ENCODE data around the gene MED15. TPM values are rescaled to one million over a fixed set of nuclear protein-coding genes. Genes with fewer than 3 reads are reported as not detected.

Gene MED15
- polyA plus RNA-seq, 2 of the 4 experiments (the other 2 are of a cell fraction) = 10.7 to 29.7 TPM

DNA sequence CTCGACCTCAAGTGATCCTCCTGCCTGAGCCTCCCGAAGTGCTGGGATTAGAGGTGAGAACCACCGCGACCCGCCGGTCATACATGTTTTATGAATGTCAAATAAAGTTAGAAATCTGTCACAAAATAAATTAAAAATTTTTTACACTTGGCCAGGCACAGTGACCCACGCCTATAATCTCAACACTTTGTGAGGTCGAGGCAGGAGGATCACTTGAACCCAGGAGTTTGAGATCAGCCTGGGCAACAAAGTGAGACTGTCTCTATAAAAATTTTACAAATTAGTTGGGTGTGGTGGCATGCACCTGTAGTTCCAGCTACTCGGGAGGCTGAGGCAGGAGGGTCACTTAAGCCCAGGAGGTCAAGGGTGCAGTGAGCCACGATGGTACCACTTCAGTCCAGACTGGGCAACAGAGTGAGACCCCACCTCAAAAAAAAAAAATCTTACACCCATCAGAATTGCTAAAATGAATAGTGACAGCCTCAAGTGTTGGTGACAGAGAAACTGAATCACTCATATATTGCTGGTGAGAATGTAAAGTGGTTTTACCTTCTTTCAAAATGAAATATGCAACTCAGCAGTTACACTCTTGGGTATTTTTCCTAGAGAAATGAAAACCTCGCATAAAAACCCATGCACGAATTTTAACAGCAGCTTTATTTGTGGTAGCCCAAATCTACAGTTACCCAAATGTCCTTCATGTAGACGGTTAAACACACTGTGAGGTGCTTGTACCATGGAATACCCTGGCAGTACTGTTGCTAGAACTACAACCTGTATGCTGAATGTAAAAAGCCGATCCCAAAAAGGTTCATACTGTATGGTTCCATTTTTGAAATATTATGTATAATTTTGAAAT lies 55.4 kb downstream of the MED15 start:
- WGBS (ENCODE audit: missing lambda C conversion rate) = 93% methylated on average over 14 of the region's 14 CpGs

GRCh38 chr22:20563466-20563906 lies 56.1 kb downstream of the MED15 start:
- ATAC-seq = no peak
- H3K27ac ChIP-seq = no peak overlapping the region; a peak in 1 of 6 replicates

More for the DNA sequence above, 55.4 kb downstream of the MED15 start:
- no peak overlapping the region for H3K27ac ChIP-seq
- FAIRE-seq = no peak
- ChIA-PET CTCF (interaction anchor here (0.6 to 4.2 kb wide), 12 partner anchors 8 to 66 kb away, joined by 3 to 43 read pairs (median 5); no protein-coding TSS in a partner anchor), POLR2A (no interaction called here)
- ATAC-seq = no peak
- DNase-seq (ENCODE audit: low read depth in 1 of 2, low spot score in 1 of 2) = no peak
- TF ChIP-seq HOXA7 (CRISPR knock-in tag; IDR thresholded peaks at IDR 0.05) = no peak
- TF ChIP-seq MAFK (IDR thresholded peaks at IDR 0.05; ENCODE audit: partially characterized antibody) = peak; percentile 54
- no peak overlapping the region for H3K4me2 ChIP-seq
- peaks cover 31% of the 10 kb centered on the region for H3K4me1 ChIP-seq
- no peak overlapping the region for H3K4me3 ChIP-seq
- peaks cover 2% of the 10 kb centered on the region; the same call in 1 of the 3 replicates for H3K9me3 ChIP-seq

GRCh38 chr22:20563941-20564371 lies 56.5 kb downstream of the MED15 start:
- TF ChIP-seq FOSL2 (IDR thresholded peaks at IDR 0.05) (no peak), FOSL2 (CRISPR knock-in tag; IDR thresholded peaks at IDR 0.05) (no peak), EHMT2 (IDR thresholded peaks at IDR 0.05; ENCODE audit: low read depth) (no peak), HEYL (CRISPR knock-in tag; IDR thresholded peaks at IDR 0.05) (no peak), JUNB (IDR thresholded peaks at IDR 0.05) (no peak), FOXS1 (CRISPR knock-in tag; IDR thresholded peaks at IDR 0.05) (no peak), ESRRA (IDR thresholded peaks at IDR 0.05; ENCODE audit: borderline replicate concordance, low read length) (no peak), HOXB13 (CRISPR knock-in tag; IDR thresholded peaks at IDR 0.05; ENCODE audit: low read depth) (no peak)
- TF ChIP-seq, protein P1, sequence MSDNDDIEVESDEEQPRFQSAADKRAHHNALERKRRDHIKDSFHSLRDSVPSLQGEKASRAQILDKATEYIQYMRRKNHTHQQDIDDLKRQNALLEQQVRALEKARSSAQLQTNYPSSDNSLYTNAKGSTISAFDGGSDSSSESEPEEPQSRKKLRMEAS (IDR thresholded peaks at IDR 0.05) = no peak
- H3K4me2 ChIP-seq = no peak overlapping the region
- H3K9me3 ChIP-seq = peaks cover 2% of the 10 kb centered on the region; the same call in 1 of the 3 replicates
- ChIA-PET CTCF (interaction anchor here (0.8 to 4.2 kb wide), 31 partner anchors 10 to 146 kb away, joined by 3 to 43 read pairs (median 5); no protein-coding TSS in a partner anchor), POLR2A (no interaction called here)
- ATAC-seq = peak in 1 of 2 experiments; percentile 8; a peak in 2 of 6 replicates
- 48% methylated on average over 13 of the region's 13 CpGs for WGBS (ENCODE audit: missing lambda C conversion rate)
- no peak for FAIRE-seq
- H3K27ac ChIP-seq = peak overlapping the region in 1 of 2 experiments; percentile 47; a peak in 2 of 6 replicates
- no peak overlapping the region for H3K4me3 ChIP-seq
- no peak for DNase-seq (ENCODE audit: low read depth in 1 of 2, low spot score in 1 of 2)
- H3K4me1 ChIP-seq = peaks cover 43% of the 10 kb centered on the region

More at GRCh38 chr22:20563466-20563906, 56.1 kb downstream of the MED15 start:
- ChIA-PET POLR2A (no interaction called here), CTCF (interaction anchor here (0.6 to 4.2 kb wide), 17 partner anchors 10 to 108 kb away, joined by 3 to 43 read pairs (median 6); no protein-coding TSS in a partner anchor)
- Histone ChIP-seq H3K4me3 (no peak overlapping the region), H3K4me2 (no peak overlapping the region), H3K9me3 (peaks cover 2% of the 10 kb centered on the region; the same call in 1 of the 3 replicates), H3K4me1 (peaks cover 38% of the 10 kb centered on the region)
- DNase-seq (ENCODE audit: low read depth in 1 of 2, low spot score in 1 of 2) (no peak), FAIRE-seq (no peak)
- 83% methylated on average over 4 of the region's 4 CpGs for WGBS (ENCODE audit: missing lambda C conversion rate)
- TF ChIP-seq, protein P1 (IDR thresholded peaks at IDR 0.05) = no peak
- TF ChIP-seq HOXB13 (CRISPR knock-in tag; IDR thresholded peaks at IDR 0.05; ENCODE audit: low read depth) (no peak), FOSL2 (IDR thresholded peaks at IDR 0.05) (no peak), FOSL2 (CRISPR knock-in tag; IDR thresholded peaks at IDR 0.05) (no peak), MAZ (IDR thresholded peaks at IDR 0.05; ENCODE audit: borderline replicate concordance, low read depth, low read length) (no peak), ESRRA (IDR thresholded peaks at IDR 0.05; ENCODE audit: borderline replicate concordance, low read length) (no peak), RARB (CRISPR knock-in tag; IDR thresholded peaks at IDR 0.05) (no peak), CBX2 (IDR thresholded peaks at IDR 0.05; ENCODE audit: borderline replicate concordance, low read depth) (no peak), NR3C1 (IDR thresholded peaks at IDR 0.05) (no peak), ZNF302 (CRISPR knock-in tag; IDR thresholded peaks at IDR 0.05) (no peak), HMGXB4 (CRISPR knock-in tag; IDR thresholded peaks at IDR 0.05; ENCODE audit: borderline replicate concordance) (no peak), HDAC2 (IDR thresholded peaks at IDR 0.05) (no peak), ZSCAN20 (CRISPR knock-in tag; IDR thresholded peaks at IDR 0.05) (no peak)
- TF ChIP-seq, protein P2, sequence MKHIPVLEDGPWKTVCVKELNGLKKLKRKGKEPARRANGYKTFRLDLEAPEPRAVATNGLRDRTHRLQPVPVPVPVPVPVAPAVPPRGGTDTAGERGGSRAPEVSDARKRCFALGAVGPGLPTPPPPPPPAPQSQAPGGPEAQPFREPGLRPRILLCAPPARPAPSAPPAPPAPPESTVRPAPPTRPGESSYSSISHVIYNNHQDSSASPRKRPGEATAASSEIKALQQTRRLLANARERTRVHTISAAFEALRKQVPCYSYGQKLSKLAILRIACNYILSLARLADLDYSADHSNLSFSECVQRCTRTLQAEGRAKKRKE (CRISPR knock-in tag; IDR thresholded peaks at IDR 0.05; ENCODE audit: low read depth) = no peak

Measured in A549 (cell line).